ENCODE data around the gene CRACDL.

DNA sequence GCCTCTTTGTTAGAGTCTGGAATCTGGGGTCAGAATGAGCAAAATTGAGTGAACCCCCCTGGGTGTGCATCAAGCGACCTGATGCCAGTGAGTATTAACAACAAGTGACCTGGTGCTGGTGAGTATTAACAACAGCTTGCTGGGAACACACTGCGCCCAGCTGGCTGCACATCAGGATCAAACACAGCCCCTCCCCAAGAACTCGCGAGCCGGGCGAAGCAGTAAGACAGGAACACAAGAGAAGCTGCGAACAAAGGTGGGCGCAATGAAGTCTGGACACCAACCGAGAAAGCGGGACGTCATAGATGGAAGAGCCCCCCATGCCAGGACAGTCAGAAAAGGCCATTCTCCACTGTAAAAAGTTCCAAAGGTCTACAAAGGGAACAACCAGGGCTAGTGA is 34.3 kb downstream of the CRACDL start:
- no peak for TF ChIP-seq CTCF (optimal IDR thresholded peaks at IDR 0.05 in 1 of 3, IDR thresholded peaks at IDR 0.05 in 1 of 3, conservative IDR thresholded peaks at IDR 0.05 in 1 of 3; ENCODE audit: extremely low read depth in 1 of 3, insufficient read depth in 2 of 3, low read length in 3 of 3)
- no peak for TF ChIP-seq EZH2 (IDR thresholded peaks at IDR 0.05; ENCODE audit: low read length)

Measured in keratinocyte (primary cell).